Measurements from ENCODE around the gene PTPRE.

Gene PTPRE

DNA sequence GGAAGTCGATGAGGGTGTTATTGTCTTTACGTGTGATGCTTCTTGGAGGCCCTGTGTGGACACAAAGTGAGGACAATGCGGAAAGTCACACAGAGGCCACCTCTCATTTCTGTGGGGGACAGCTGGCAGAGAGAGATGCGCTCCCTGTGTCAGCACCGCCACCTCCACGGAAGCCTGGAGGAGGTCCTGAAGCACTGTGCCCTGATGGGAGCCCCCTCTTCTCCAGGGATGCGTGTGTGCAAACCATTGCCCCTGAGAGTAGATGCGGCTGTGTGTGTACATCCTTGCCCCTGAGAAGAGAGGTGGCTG, 2.0 kb downstream of the PTPRE start:
- DNase-seq = no peak

DNA sequence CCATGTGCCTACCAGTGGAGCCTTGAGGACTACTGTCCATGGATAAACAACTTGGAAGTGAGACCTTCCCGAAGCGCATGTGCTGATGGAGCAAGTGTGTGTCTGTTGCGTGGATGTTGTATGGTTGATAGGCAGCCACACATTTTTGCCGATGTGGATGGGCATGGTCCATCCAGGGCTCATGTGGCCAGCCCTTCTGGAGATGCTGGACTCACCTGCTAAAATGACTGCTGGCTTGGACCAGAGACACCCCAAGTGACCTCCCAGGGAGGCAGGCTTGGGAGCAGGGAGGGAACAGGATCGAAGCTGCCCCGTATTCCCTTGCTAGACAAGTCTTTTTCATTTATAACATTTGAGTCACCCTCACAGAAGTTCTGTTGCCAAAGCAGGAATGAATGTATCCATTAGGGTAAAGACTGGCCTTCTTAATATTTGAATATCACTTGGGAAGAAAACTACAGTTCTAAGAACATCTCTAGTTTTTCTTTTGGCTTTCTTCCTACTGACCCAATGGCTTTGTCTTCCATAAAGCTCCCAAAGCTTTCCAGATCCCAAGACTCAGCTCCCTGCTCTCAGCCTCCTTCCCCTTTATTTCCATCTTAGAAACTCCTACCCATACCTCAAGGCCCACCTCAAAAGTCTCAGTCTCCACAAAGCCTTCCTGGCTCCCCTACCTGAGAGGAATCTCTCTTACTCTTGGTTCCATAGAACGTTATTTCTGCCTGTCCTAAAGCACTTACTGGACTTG, 3.0 kb downstream of the PTPRE start:
- no peak for DNase-seq

DNA sequence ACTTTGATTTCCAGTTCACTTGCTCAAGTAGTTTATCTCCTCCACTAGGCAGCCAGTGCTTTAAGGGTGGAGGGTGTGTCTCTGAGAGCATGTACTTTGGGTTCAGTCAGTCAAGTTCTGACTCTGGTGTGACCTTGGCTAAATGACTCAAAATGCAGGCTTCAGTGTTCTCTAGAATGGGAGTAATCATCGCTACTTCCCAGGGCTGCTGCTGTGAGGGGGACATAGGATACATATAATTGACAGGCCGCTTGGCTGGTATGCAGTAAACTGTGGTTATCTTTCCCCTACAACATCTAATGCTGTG, 3.5 kb downstream of the PTPRE start:
- no peak for DNase-seq

DNA sequence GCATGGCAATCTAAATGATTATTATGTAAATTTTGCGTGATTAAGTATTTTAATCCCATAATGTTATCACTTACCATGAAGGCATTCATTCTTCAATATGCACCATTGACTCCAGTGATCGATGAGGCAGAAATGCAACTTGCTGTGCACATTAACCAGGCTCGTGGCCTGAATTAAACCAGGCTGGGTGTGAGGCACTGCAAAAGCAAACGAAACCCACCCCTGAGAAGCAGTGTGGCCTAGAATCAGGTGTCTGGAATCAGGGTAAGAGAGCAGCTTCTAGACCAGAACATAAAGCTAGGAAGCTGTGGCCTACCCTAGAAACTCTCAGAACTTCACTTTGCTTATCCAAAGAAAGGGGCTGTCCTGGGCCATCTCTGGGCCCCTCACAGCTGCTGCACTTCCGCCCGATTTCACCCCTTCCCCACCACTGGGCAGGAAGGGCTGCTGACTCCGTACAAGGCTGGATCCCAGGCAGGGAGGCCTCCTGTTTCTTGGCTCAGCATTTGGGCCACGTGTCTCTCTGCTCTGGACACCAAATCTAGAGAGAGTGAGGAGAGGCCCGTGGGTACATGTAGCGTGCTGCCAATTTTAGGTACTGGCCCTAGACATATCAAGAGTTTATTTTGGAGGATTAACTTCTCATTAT, 4.4 kb downstream of the PTPRE start:
- no peak for DNase-seq

DNA sequence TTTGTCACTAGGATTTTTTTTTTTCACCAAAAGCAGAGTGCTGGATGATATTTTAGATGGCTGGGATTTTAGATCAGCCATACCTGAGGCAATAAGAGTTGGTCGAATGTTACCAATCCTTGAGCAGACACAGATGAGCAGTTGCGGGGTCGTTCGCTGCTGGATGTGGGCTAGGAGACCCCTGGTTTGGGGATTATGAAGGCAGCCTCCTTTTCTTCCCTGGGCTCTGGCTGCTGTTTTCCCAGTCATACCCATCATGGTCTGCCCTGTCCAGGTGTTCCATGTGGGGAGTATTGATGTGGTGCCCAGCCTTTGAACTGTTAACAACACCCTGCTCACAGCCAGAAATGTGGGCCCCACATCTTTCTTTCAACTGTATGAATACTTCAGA, 5.0 kb downstream of the PTPRE start:
- DNase-seq = no peak

DNA sequence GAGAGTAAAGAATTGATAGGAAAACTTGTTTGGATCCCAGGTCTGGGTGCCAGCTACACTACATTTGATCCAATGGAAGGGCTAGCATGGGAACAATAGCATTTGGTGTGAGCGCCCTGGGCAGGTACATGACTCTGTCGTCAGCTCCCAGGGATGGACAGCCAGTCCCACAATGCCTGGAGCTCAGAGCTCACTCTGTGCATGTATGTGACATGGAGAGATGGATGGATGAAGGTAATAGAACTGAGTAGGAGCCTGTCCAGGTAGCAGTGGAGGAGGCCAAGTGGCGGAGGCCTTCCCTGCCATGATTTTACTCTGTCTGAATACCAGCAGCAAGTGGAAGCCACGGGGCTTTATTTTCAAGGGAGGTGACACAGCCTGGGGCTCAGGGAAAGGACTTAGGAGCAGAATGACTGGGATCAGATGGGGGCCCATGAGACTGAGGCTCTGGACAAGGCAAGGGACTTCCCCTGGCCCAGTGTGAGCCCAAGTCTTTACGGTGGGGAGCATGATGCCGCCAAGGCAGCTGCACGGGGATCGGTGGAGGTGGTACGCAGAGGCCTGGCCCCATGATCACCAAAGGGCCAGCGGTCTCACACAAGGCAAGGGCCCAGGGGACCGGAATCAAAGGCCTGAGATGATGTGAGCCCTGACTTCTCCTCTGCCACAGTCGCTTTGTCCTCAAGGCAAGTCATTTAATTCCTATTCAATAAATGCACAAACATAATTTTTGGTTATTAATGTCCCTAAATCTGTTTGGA, 5.9 kb downstream of the PTPRE start:
- no peak for DNase-seq

DNA sequence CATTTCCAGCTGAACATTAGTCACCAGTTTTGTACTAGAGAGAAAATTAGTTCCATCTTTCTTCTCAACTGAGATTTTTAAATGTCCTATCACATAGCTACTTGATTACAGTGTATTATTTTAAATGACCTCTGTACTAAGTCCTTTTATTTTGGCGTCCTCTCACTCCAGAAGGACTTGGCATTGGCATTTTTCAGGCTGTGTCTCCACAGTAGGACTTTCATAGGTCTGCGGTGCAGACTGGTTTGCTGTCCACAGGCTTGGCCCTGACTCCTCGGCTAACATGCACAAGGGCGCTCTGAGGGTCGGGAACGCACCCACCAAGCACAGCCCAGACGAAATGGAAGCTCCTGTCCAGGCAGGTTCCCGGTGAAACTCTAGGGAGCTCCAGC, 6.5 kb downstream of the PTPRE start:
- no peak for DNase-seq

DNA sequence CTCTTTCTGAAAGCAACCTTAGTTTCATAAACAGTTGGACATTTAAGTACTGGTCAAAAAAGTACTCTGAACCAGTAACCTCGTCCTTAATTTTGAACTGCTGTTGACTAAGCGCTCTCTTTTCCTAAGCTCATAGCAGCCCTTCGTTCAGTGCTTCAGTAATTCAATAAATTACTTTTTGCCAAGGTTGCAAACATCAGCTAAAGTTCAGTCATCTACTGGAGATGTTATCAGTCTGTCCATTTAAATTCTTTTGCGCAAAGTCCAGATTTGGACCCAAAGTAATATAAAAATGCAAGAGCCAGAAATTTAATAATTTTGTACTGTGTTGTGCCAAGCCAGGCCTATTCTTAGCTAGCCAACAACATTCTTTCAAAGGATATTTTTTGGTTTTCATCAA, 8.4 kb downstream of the PTPRE start:
- no peak for DNase-seq

DNA sequence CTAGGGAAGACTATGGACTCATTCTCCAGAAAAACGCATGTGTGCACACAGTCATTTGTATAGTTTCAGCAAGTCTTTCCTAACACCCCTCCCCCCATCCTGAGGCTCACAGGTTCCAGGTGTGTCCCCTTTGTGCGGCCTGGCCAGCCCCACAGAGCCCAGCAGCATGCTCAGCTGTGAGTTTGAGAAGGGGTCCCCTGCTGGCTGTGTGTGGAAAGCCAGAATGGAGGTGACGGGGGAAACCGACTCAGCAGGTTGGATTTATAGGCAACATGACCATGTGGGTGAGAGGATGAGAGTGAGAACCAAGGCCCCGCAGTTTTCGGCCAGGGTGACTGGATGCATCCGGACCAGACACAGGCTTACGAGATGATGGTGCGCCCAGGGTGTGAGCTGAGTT, 9.9 kb downstream of the PTPRE start:
- no peak for DNase-seq

DNA sequence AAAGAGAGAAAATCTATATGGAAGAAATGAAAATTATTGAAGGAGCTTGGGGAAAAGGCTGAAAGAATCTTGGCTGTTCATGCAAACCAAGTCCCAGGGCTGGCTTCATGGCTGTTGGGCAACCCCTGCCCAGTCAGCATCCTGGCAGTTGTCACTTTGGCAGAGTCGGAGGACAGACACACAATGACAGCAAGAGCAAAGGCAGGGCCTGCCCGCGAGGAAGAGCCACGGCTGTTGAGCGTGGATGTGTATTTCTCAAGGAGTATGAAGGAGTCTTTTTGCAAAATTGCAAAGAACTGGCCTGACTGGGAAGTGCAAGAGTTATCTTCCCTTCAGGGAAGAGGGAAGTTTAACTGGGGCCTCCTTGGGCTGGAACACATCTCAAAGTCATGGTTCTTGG, 11.7 kb downstream of the PTPRE start:
- no peak for DNase-seq

DNA sequence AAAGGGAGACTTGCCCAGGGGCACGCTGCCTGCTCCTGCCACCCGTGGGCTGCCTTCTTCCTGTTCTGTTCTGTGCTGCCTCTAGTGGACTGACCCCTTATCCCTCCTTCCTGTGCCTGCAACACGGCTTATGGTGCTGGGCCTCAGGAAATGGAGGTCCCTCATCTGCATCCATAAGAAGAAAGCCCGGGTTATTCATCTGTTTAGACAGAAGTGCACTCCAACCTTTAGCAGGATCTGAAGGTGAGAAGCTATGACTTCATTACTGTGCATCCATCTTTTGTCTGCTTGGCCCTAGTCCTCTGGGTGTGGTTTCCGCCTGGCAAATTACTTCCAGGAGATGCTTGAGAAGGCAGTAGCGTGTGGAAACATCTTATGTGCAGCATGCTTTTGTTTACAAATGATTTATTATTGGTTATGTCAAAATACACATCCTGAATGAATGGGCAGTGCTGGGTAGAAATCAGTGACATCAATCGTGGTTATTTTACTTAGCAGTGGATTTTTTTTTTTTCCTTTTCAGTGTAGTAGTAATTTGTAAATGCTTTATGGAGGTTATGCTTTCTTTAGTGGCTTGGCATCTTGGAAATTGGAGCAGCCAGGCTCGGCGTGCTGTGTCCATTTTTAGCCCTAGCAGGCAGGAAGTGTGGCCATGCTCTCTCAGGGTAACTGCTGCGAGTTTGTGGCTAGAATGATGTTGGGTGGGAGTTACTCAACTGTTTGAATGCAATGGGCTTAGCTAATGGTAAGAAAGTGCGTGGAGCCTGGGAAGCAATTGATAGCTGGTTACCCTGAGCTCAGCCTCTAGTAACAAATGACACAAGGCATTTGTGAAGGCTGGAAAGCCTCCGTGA, 12.7 kb downstream of the PTPRE start:
- no peak for DNase-seq

DNA sequence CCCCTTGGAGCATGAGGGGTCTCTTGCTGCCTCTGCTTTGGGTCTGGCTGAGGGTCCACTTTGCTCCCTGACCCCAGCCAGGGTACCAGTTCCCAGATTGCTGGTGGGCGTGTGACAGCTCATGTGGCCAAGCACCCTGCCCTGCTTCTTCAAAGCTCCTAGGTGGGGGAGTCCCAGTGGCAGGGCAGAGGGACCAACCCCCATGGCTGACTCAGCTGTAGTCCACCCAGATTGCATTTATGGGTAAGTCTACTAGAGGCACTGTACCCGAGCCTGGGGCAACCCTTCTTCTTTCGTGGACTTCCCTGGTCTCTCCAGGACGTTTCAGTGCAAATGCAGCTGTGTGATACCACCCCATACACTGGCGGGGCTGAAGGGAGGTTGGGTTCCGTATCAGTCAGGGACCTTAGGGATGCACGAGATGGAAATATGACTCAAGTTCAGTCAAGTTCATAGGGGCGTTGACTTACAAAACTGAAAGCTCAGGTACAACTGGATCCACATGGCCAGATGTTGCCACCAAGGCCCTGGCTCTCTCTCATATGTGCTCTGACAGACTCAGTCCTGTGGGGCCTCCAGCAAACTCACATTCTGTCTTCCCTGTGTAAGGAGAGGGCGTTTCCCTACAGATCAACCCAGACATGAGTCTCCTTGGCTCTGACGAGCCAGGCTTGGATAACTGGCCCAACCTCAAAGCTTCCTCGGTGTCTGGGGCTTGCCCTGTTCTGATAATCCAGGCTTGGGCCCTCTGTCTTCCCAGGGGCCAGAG, 13.6 kb downstream of the PTPRE start:
- DNase-seq = no peak

DNA sequence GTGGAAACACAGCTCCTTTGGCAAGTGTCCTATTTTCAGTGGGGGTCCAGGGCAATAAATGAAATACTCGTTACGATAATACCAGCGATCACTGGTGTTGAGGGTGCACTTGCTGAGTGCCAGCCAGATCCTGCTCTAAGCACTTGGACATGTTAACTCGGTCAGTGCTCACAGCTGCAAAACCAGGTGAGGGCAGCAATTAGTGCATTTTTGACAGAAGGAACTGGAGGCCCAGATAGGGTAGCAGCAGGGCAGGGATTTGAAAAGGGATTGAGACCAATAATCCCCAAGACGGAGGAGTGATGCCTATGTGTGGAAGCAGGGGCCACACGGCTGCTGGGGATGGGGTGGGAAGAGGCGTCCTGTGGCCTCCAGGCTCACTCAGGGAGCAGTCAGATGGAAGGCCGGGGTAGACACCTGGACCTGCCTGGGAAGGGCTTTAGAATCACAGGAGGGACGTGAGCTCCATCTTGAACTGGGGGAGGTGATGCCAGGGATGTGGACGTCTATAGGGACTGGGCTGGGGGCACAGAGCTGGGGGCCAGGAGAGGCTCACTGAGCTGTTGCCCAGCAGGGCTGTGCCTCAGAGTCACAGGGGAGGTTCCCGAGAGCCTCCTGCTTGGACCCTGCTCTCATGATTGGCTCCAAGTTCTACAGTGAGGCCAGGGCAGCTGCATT, 14.3 kb downstream of the PTPRE start:
- no peak for DNase-seq

DNA sequence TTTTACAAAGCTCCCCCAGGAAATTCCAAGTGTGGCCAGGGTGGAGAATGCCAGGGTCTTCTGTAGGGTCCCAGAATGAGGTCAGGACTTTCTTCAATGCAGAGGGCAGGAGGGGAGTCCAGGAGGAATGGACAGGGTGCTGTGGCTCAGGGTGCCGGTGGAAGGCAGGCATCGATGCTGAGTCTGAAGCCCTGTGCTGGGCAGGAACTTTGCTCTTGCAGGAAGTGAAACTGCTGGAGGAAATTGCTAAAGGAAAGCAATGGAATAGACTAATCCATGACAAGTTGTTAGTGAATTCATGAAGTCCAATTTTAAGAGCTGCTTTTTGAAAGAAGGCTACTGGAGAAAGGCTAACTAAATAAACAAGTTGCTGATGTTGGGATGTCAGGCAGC, 14.8 kb downstream of the PTPRE start:
- no peak for DNase-seq

DNA sequence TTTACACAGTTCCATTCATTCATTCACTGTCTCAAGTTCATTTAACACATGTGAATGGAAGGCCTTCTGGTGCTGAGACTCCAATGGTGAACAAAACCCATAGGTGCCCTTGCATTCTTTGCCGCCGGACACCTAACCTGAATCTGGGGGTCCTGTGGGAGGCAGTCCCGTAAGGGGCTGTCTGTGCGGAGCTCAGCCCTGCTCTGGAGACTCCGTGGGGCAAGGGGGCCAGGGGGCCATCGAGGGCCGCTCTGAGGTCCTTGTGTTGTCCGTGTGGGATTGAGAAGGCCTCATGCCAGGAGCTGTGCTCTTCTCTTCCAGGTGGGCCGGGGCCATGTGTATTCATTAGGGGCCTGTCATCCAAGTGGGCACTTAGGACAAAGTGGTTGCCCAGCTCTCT, 15.3 kb downstream of the PTPRE start:
- DNase-seq = no peak

DNA sequence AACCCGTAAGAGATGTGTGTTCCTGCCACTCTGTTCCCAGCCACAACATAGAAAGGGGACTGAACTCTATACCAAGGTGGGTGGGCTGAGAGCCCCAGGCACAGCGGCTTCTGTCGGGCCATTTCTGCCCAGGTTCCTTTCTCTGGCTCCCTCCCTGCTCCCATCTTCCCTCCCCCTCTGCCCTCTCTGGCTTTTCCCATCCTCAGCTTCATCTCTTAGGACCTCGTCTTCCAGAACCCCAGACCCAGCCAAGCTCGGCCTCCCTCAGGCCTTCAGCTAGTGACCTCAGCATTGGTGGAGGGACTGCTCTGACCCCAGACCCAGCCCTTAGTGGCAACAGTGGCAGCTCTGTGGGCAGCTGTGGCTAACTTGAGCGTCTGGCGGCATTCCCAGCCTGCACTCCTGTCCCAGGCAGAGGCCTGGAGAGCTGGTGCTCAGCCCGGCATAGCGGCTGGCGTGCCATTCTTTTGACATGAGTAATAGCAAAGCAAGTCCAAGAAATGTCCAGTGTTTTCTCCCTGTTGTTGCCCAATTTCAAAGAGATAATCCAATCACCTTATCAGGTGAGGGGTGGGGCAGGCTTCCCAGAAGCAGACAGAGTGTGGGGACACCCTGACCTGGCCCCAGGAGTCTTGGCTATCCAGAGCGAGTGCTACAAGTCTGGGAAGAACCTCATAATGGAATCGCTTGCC, 15.9 kb downstream of the PTPRE start:
- DNase-seq = no peak

DNA sequence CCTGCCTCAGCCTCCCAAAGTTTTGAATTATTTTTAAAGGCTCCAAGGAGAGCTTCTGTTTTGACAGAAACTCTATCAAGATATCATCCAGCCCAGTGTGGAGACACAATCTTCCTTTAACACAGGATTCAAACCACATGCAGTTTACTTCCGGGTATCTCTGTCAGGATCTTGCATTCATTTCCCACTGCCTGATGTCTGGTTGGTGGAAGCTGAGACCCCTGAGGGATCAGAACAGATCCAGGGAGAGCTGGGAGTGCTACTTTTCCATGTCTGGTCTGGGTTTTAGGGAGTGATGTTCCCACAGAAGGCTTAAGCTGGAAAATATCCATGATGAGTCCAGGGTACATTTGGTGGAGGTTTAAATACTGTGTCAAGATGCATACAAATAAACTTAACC, 16.7 kb downstream of the PTPRE start:
- DNase-seq = no peak

DNA sequence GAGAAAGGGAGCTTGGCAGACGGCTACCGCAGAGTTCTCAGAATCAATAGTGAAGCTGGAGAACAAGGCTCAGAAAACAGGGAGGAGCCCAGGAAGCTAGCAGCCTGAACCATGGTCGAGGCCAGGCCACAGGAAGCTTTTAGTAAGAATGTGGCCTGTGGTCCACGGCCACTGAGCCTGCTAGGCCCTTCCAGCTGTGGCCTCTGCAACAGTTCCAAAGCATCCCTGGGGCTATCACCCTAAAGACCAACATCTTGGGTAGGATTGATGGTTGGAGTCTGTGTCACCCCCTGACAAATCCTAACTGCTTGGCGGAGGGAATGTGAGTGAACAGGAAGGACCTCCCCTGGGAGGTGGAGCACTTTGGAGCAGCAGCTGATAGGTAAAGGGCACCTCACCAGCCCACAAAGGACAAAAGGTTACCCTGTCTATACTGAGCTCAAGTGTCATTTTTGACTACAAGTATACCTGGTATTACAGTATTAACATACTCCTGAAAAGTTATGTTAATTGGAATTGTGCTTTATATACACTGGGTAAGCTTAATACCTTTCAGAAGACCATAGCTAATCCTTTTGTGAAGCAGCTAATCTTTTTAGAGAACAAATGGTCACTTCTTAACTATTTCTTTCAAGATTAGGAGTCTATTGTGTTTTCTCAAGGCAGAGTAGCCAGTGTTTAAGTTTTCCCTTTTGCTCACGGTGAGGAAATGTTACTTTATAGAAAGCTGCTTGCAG, 18.7 kb downstream of the PTPRE start:
- DNase-seq = no peak

DNA sequence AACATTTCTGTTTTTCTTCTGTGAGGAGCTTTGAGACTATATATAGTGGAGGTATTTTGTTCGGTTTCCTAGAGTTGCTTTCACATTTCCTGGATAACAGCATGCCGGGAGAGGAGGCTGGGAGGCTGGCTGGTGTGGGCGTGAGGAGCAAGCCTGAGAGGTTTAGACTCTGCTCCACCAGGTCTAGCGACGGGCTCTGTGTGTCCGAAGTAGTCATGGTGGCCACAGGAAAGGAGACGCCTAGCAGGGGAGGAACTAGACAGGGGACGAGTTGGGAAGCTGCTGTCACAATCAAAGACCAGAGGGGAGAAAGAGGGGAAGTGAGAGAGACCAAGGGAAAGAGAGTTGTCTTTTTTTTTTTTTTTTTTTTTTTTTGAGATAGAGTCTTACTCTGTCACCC, 19.6 kb downstream of the PTPRE start:
- DNase-seq = no peak

DNA sequence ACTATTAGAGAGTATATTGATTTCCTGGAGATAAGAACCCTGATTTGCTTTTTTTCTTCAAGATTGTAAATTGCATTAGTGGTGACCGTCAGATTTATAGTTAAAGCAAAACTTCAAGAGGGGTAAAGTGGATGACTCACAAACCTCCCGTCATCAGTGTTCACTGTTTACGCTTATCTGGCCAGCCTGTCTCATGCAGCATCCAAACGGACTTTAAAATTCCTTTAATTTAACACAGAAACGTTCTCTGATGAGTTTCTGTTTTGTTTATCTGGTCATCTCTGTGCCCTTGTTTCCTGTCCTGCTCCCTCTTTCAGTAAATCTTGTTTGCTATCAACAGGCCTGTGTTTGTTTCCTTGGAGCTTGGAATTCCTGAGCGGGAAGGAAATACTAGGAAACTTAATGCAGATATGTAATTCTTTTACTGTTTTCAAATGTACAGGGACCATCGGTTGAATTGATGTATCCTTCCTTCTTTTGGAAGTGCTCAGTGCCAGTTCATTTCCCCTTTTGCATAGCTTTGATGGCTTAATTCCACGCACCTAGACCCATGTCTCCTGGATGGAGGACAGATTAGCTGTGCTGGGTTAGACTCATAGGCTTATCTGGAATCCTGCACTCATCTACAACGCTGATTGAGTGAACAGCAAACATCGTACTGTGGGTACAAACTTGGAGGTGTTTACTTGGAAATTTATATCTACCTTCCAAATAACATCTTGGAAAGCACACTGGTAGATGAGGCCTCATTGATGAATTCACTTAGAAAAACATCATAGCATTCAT, 21.3 kb downstream of the PTPRE start:
- no peak for DNase-seq

Measured in NCI-H187 (cell line).